ENCODE results near the gene MYH9.
"Not testable (repeated sequence)": the region's sequence is repeated elsewhere in the genome, so short reads cannot be mapped to it uniquely, and the experiment has no call there.

- TF ChIP-seq POLR2A, CTCF, POLR2AphosphoS5 (IDR thresholded peaks at IDR 0.05): not testable (repeated sequence)
Observed at GRCh38 chr22:36389122-36389521, 1.4 kb upstream of the MYH9 start.
